ENCODE measurements around the gene MAPK6.
"Not testable (repeated sequence)": the region's sequence is repeated elsewhere in the genome, so short reads cannot be mapped to it uniquely, and the experiment has no call there.

Gene MAPK6

GRCh38 chr15:52095597-52096262 lies 76.7 kb downstream of the MAPK6 start:
- Histone ChIP-seq H3K36me3 (ENCODE audit: control insufficient read depth, insufficient read depth, low read length) (no peaks in the 10 kb centered on the region), H3K27me3 (ENCODE audit: control insufficient read depth, insufficient read depth, low read length) (no peaks in the 10 kb centered on the region), H3K4me1 (ENCODE audit: control insufficient read depth, insufficient read depth, low read length) (no peaks in the 10 kb centered on the region), H3K9ac (ENCODE audit: low read length) (no peak overlapping the region), H3K9me3 (ENCODE audit: control insufficient read depth, low read length) (no peaks in the 10 kb centered on the region), H3K4me3 (ENCODE audit: low read length) (no peak overlapping the region)

GRCh38 chr15:52096536-52096935 lies 77.5 kb downstream of the MAPK6 start:
- not testable (repeated sequence) for H3K4me1 ChIP-seq (ENCODE audit: control insufficient read depth, insufficient read depth, low read length); H3K9ac ChIP-seq (ENCODE audit: low read length); H3K36me3 ChIP-seq (ENCODE audit: control insufficient read depth, insufficient read depth, low read length); H3K4me3 ChIP-seq (ENCODE audit: low read length); H3K9me3 ChIP-seq (ENCODE audit: control insufficient read depth, low read length); H3K27me3 ChIP-seq (ENCODE audit: control insufficient read depth, insufficient read depth, low read length)

GRCh38 chr15:52097180-52097579 lies 78.2 kb downstream of the MAPK6 start:
- no peaks in the 10 kb centered on the region for H3K9me3 ChIP-seq (ENCODE audit: control insufficient read depth, low read length)
- no peaks in the 10 kb centered on the region for H3K36me3 ChIP-seq (ENCODE audit: control insufficient read depth, insufficient read depth, low read length)
- H3K4me1 ChIP-seq (ENCODE audit: control insufficient read depth, insufficient read depth, low read length): no peaks in the 10 kb centered on the region
- no peak overlapping the region for H3K4me3 ChIP-seq (ENCODE audit: low read length)
- H3K9ac ChIP-seq (ENCODE audit: low read length): no peak overlapping the region
- H3K27me3 ChIP-seq (ENCODE audit: control insufficient read depth, insufficient read depth, low read length): no peaks in the 10 kb centered on the region

- Histone ChIP-seq H3K27me3 (ENCODE audit: control insufficient read depth, insufficient read depth, low read length) (no peaks in the 10 kb centered on the region), H3K4me3 (ENCODE audit: low read length) (no peak overlapping the region), H3K9ac (ENCODE audit: low read length) (no peak overlapping the region), H3K9me3 (ENCODE audit: control insufficient read depth, low read length) (no peaks in the 10 kb centered on the region), H3K4me1 (ENCODE audit: control insufficient read depth, insufficient read depth, low read length) (no peaks in the 10 kb centered on the region), H3K36me3 (ENCODE audit: control insufficient read depth, insufficient read depth, low read length) (no peaks in the 10 kb centered on the region)
Measured at GRCh38 chr15:52098323-52098722, 79.3 kb downstream of the MAPK6 start.

- Histone ChIP-seq H3K4me3 (ENCODE audit: low read length) (no peak overlapping the region), H3K36me3 (ENCODE audit: control insufficient read depth, insufficient read depth, low read length) (no peaks in the 10 kb centered on the region), H3K4me1 (ENCODE audit: control insufficient read depth, insufficient read depth, low read length) (no peaks in the 10 kb centered on the region)
Measured at GRCh38 chr15:52099651-52100272, 80.7 kb downstream of the MAPK6 start.

GRCh38 chr15:52100807-52101442 lies 81.9 kb downstream of the MAPK6 start:
- H3K9ac ChIP-seq (ENCODE audit: low read length): no peak overlapping the region
- H3K36me3 ChIP-seq (ENCODE audit: control insufficient read depth, insufficient read depth, low read length): no peaks in the 10 kb centered on the region
- no peaks in the 10 kb centered on the region for H3K4me1 ChIP-seq (ENCODE audit: control insufficient read depth, insufficient read depth, low read length)
- no peak overlapping the region for H3K4me3 ChIP-seq (ENCODE audit: low read length)
- no peaks in the 10 kb centered on the region for H3K27me3 ChIP-seq (ENCODE audit: control insufficient read depth, insufficient read depth, low read length)
- no peaks in the 10 kb centered on the region for H3K9me3 ChIP-seq (ENCODE audit: control insufficient read depth, low read length)

More at GRCh38 chr15:52099651-52100272, 80.7 kb downstream of the MAPK6 start:
- Histone ChIP-seq H3K9ac (ENCODE audit: low read length) (no peak overlapping the region), H3K27me3 (ENCODE audit: control insufficient read depth, insufficient read depth, low read length) (no peaks in the 10 kb centered on the region), H3K9me3 (ENCODE audit: control insufficient read depth, low read length) (no peaks in the 10 kb centered on the region)

- Histone ChIP-seq H3K9ac (ENCODE audit: low read length) (no peak overlapping the region), H3K36me3 (ENCODE audit: control insufficient read depth, insufficient read depth, low read length) (no peaks in the 10 kb centered on the region), H3K27me3 (ENCODE audit: control insufficient read depth, insufficient read depth, low read length) (no peaks in the 10 kb centered on the region)
Measured at GRCh38 chr15:52101542-52102323, 82.7 kb downstream of the MAPK6 start.

GRCh38 chr15:52102463-52102862 lies 83.4 kb downstream of the MAPK6 start:
- Histone ChIP-seq H3K9ac (ENCODE audit: low read length) (no peak overlapping the region), H3K4me1 (ENCODE audit: control insufficient read depth, insufficient read depth, low read length) (no peaks in the 10 kb centered on the region), H3K4me3 (ENCODE audit: low read length) (no peak overlapping the region), H3K36me3 (ENCODE audit: control insufficient read depth, insufficient read depth, low read length) (no peaks in the 10 kb centered on the region), H3K9me3 (ENCODE audit: control insufficient read depth, low read length) (no peaks in the 10 kb centered on the region), H3K27me3 (ENCODE audit: control insufficient read depth, insufficient read depth, low read length) (no peaks in the 10 kb centered on the region)

More at GRCh38 chr15:52101542-52102323, 82.7 kb downstream of the MAPK6 start:
- Histone ChIP-seq H3K9me3 (ENCODE audit: control insufficient read depth, low read length) (no peaks in the 10 kb centered on the region), H3K4me3 (ENCODE audit: low read length) (no peak overlapping the region), H3K4me1 (ENCODE audit: control insufficient read depth, insufficient read depth, low read length) (no peaks in the 10 kb centered on the region)

- no peak overlapping the region for H3K9ac ChIP-seq (ENCODE audit: low read length)
- H3K27me3 ChIP-seq (ENCODE audit: control insufficient read depth, insufficient read depth, low read length): no peaks in the 10 kb centered on the region
- H3K36me3 ChIP-seq (ENCODE audit: control insufficient read depth, insufficient read depth, low read length): no peaks in the 10 kb centered on the region
Measured at GRCh38 chr15:52103217-52104207, 84.5 kb downstream of the MAPK6 start.

GRCh38 chr15:52104532-52105004 lies 85.5 kb downstream of the MAPK6 start:
- H3K4me3 ChIP-seq (ENCODE audit: low read length): no peak overlapping the region
- no peaks in the 10 kb centered on the region for H3K9me3 ChIP-seq (ENCODE audit: control insufficient read depth, low read length)
- H3K9ac ChIP-seq (ENCODE audit: low read length): no peak overlapping the region
- no peaks in the 10 kb centered on the region for H3K36me3 ChIP-seq (ENCODE audit: control insufficient read depth, insufficient read depth, low read length)
- no peaks in the 10 kb centered on the region for H3K27me3 ChIP-seq (ENCODE audit: control insufficient read depth, insufficient read depth, low read length)
- H3K4me1 ChIP-seq (ENCODE audit: control insufficient read depth, insufficient read depth, low read length): no peaks in the 10 kb centered on the region

More at GRCh38 chr15:52103217-52104207, 84.5 kb downstream of the MAPK6 start:
- Histone ChIP-seq H3K4me3 (ENCODE audit: low read length) (no peak overlapping the region), H3K4me1 (ENCODE audit: control insufficient read depth, insufficient read depth, low read length) (no peaks in the 10 kb centered on the region), H3K9me3 (ENCODE audit: control insufficient read depth, low read length) (no peaks in the 10 kb centered on the region)

GRCh38 chr15:52105846-52106245 lies 86.8 kb downstream of the MAPK6 start:
- Histone ChIP-seq H3K36me3 (ENCODE audit: control insufficient read depth, insufficient read depth, low read length) (no peaks in the 10 kb centered on the region), H3K27me3 (ENCODE audit: control insufficient read depth, insufficient read depth, low read length) (peaks cover 2% of the 10 kb centered on the region)

More at GRCh38 chr15:52105846-52106245, 86.8 kb downstream of the MAPK6 start:
- Histone ChIP-seq H3K9me3 (ENCODE audit: control insufficient read depth, low read length) (no peaks in the 10 kb centered on the region), H3K4me1 (ENCODE audit: control insufficient read depth, insufficient read depth, low read length) (no peaks in the 10 kb centered on the region), H3K9ac (ENCODE audit: low read length) (no peak overlapping the region), H3K4me3 (ENCODE audit: low read length) (no peak overlapping the region)
